ENCODE data around the gene FIBIN. TPM values are rescaled to one million over a fixed set of nuclear protein-coding genes. Genes with fewer than 3 reads are reported as not detected.

FIBIN gene
- polyA plus RNA-seq, 1 donor from 2014 or later: not detected

DNA sequence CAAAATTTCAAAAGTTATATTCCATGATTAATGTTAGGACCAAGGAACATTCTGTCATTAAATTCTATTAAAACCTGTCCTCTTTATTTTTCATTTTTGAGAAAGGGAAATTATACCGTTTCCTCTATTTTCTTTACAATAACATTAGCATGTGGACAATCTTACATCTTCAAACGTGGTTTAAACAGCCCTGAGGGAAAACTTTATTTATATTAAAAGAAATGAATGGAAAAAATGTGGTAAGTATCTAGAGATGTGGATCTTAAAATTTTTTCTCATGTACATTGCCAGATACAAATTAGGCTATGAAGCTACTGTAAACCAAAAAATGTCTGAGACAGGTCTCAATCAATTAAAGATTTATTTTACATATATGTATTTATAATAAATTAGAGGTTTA, 18.9 kb upstream of the FIBIN start:
- Histone ChIP-seq H3K9me3 (ENCODE audit: low read length) (no peaks in the 10 kb centered on the region), H4K20me1 (ENCODE audit: insufficient read depth) (no peaks in the 10 kb centered on the region), H3K79me2 (replicated peaks; ENCODE audit: insufficient read depth, low read length) (no peaks in the 10 kb centered on the region), H3K4me2 (ENCODE audit: low read length) (no peak overlapping the region), H2AFZ (ENCODE audit: low read depth, low read length) (no peak overlapping the region), H3K27me3 (ENCODE audit: insufficient read depth, low read depth, low read length) (no peaks in the 10 kb centered on the region), H3K36me3 (ENCODE audit: insufficient read depth, low read length) (no peaks in the 10 kb centered on the region), H3F3A (ENCODE audit: insufficient read depth, low read length, poor library complexity, severe bottlenecking) (no peaks in the 10 kb centered on the region), H3K4me3 (ENCODE audit: low read length) (no peak overlapping the region), H3K9ac (ENCODE audit: low read length) (no peak overlapping the region), H3K27ac (ENCODE audit: low read length) (no peak overlapping the region), H3K9me2 (ENCODE audit: insufficient read depth, low read length) (no peaks in the 10 kb centered on the region)
- no peak for TF ChIP-seq SMC3 (conservative IDR thresholded peaks at IDR 0.05; ENCODE audit: poor library complexity)
- no peak for TF ChIP-seq RAD21 (conservative IDR thresholded peaks at IDR 0.05)
- no peak for TF ChIP-seq POLR2AphosphoS5 (IDR thresholded peaks at IDR 0.05)
- TF ChIP-seq, protein P1, sequence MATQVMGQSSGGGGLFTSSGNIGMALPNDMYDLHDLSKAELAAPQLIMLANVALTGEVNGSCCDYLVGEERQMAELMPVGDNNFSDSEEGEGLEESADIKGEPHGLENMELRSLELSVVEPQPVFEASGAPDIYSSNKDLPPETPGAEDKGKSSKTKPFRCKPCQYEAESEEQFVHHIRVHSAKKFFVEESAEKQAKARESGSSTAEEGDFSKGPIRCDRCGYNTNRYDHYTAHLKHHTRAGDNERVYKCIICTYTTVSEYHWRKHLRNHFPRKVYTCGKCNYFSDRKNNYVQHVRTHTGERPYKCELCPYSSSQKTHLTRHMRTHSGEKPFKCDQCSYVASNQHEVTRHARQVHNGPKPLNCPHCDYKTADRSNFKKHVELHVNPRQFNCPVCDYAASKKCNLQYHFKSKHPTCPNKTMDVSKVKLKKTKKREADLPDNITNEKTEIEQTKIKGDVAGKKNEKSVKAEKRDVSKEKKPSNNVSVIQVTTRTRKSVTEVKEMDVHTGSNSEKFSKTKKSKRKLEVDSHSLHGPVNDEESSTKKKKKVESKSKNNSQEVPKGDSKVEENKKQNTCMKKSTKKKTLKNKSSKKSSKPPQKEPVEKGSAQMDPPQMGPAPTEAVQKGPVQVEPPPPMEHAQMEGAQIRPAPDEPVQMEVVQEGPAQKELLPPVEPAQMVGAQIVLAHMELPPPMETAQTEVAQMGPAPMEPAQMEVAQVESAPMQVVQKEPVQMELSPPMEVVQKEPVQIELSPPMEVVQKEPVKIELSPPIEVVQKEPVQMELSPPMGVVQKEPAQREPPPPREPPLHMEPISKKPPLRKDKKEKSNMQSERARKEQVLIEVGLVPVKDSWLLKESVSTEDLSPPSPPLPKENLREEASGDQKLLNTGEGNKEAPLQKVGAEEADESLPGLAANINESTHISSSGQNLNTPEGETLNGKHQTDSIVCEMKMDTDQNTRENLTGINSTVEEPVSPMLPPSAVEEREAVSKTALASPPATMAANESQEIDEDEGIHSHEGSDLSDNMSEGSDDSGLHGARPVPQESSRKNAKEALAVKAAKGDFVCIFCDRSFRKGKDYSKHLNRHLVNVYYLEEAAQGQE (IDR thresholded peaks at IDR 0.05; ENCODE audit: borderline replicate concordance): no peak
- no peak for TF ChIP-seq TAF1 (IDR thresholded peaks at IDR 0.05; ENCODE audit: low read depth)
- no peak for TF ChIP-seq EP300 (conservative IDR thresholded peaks at IDR 0.05; ENCODE audit: poor library complexity, severe bottlenecking)
- TF ChIP-seq, protein P2, sequence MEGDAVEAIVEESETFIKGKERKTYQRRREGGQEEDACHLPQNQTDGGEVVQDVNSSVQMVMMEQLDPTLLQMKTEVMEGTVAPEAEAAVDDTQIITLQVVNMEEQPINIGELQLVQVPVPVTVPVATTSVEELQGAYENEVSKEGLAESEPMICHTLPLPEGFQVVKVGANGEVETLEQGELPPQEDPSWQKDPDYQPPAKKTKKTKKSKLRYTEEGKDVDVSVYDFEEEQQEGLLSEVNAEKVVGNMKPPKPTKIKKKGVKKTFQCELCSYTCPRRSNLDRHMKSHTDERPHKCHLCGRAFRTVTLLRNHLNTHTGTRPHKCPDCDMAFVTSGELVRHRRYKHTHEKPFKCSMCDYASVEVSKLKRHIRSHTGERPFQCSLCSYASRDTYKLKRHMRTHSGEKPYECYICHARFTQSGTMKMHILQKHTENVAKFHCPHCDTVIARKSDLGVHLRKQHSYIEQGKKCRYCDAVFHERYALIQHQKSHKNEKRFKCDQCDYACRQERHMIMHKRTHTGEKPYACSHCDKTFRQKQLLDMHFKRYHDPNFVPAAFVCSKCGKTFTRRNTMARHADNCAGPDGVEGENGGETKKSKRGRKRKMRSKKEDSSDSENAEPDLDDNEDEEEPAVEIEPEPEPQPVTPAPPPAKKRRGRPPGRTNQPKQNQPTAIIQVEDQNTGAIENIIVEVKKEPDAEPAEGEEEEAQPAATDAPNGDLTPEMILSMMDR (IDR thresholded peaks at IDR 0.05; ENCODE audit: poor library complexity, severe bottlenecking): no peak
- no peak for TF ChIP-seq MXI1 (conservative IDR thresholded peaks at IDR 0.05; ENCODE audit: poor library complexity, severe bottlenecking)
- no peak for TF ChIP-seq EZH2 (IDR thresholded peaks at IDR 0.05; ENCODE audit: borderline replicate concordance, insufficient read depth, low read length, poor library complexity, severe bottlenecking)

GRCh38 chr11:26976389-26976788, 17.5 kb upstream of the FIBIN start:
- no peaks in the 10 kb centered on the region for H3K36me3 ChIP-seq (ENCODE audit: insufficient read depth, low read length)
- H3K4me2 ChIP-seq (ENCODE audit: low read length): no peak overlapping the region

More at GRCh38 chr11:26976389-26976788, 17.5 kb upstream of the FIBIN start:
- no peaks in the 10 kb centered on the region for H3K9me2 ChIP-seq (ENCODE audit: insufficient read depth, low read length)
- no peaks in the 10 kb centered on the region for H3K9me3 ChIP-seq (ENCODE audit: low read length)
- no peaks in the 10 kb centered on the region for H3K79me2 ChIP-seq (replicated peaks; ENCODE audit: insufficient read depth, low read length)
- H2AFZ ChIP-seq (ENCODE audit: low read depth, low read length): no peak overlapping the region
- no peaks in the 10 kb centered on the region for H3K27me3 ChIP-seq (ENCODE audit: insufficient read depth, low read depth, low read length)
- TF ChIP-seq, protein P1 (IDR thresholded peaks at IDR 0.05; ENCODE audit: borderline replicate concordance): no peak
- no peak for TF ChIP-seq EZH2 (IDR thresholded peaks at IDR 0.05; ENCODE audit: borderline replicate concordance, insufficient read depth, low read length, poor library complexity, severe bottlenecking)
- no peak for TF ChIP-seq POLR2AphosphoS5 (IDR thresholded peaks at IDR 0.05)
- TF ChIP-seq, protein P2 (IDR thresholded peaks at IDR 0.05; ENCODE audit: poor library complexity, severe bottlenecking): no peak
- no peak for TF ChIP-seq TAF1 (IDR thresholded peaks at IDR 0.05; ENCODE audit: low read depth)
- no peak for TF ChIP-seq RAD21 (conservative IDR thresholded peaks at IDR 0.05)
- no peak for TF ChIP-seq SMC3 (conservative IDR thresholded peaks at IDR 0.05; ENCODE audit: poor library complexity)
- no peak for TF ChIP-seq EP300 (conservative IDR thresholded peaks at IDR 0.05; ENCODE audit: poor library complexity, severe bottlenecking)
- TF ChIP-seq MXI1 (conservative IDR thresholded peaks at IDR 0.05; ENCODE audit: poor library complexity, severe bottlenecking): no peak
- no peak overlapping the region for H3K9ac ChIP-seq (ENCODE audit: low read length)
- H3K27ac ChIP-seq (ENCODE audit: low read length): no peak overlapping the region
- H4K20me1 ChIP-seq (ENCODE audit: insufficient read depth): no peaks in the 10 kb centered on the region
- H3F3A ChIP-seq (ENCODE audit: insufficient read depth, low read length, poor library complexity, severe bottlenecking): no peaks in the 10 kb centered on the region
- H3K4me3 ChIP-seq (ENCODE audit: low read length): no peak overlapping the region
